Measurements from ENCODE around the gene HHAT. TPM values are rescaled to one million over a fixed set of nuclear protein-coding genes. Genes with fewer than 3 reads are reported as not detected.
A peak's percentile ranks its signal among the peaks of the same experiment; 100 is the strongest.

Gene HHAT
- polyA plus RNA-seq, 3 donors, result 13.0 to 14.9 (median 14.8) TPM

GRCh38 chr1:210303391-210303790 is 25.3 kb upstream of the HHAT start:
- no peak for DNase-seq (ENCODE audit: extremely low read depth in 1 of 11, low read depth in 9 of 11, low spot score in 4 of 11)

DNA sequence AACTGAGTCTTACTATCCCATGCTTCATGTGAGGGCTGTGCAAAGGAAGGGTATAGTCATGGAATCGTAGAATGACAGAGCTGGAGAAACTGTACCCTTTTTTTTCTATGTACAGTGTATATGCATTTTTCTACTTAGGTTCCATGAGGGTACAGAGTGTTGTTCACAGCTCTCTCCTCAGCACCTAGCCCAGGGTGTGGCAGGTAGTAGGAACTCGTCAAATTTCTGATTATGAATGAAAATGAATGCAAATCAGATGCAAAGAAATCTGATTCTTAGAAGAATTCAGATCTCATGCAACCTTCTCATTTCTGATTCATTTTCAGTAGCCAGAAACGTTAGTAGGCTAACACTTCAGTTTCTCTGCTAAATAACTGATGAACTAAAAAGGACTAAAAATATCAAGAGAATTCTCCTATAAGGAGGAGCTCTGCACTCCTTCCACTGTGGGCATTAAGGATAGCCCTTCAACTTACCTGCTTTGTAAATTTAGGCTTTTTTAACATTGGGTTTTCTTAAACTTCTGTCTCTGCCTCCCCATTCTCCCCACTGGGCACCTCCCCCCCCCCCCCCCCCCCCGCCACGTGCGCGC is 18.0 kb upstream of the HHAT start:
- no peak for DNase-seq (ENCODE audit: extremely low read depth in 1 of 11, low read depth in 9 of 11, low spot score in 4 of 11)

DNA sequence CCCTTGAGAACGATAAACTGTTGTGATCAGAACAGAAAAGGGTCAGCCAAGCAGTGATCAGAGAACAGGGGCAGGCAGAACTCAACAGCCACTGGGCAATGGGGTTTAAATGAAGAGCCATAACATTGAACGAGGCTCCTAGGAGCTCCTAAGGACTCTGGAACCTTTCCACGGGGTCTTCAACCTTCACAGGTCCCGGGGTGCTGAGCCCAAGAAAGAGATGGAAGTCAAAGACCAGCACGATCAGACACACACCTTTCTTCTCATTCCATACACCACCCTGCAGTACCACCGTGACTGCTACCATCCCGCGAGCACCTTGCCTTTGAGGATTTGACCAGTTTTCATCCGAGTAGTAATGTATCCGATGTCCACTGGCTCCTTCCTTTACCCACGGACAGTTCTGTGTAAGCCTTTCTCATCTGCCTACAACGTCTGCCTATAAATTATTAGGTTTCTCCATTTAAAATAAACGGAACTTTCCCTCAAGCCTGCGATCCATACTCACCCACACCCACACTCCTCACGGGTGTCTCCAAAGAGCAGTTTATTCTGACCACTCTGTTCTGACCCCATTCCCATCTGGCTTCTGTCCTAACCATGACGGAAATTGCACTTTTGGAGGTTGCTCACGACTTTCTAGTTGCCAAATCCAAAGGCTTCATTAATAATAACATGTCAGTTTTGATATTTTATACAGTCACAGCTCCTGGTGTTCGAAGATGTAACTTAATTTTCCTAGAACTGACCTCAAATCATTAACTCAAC is 16.8 kb upstream of the HHAT start:
- DNase-seq (ENCODE audit: extremely low read depth in 1 of 11, low read depth in 9 of 11, low spot score in 4 of 11), result no peak

GRCh38 chr1:210313046-210313595 is 15.6 kb upstream of the HHAT start:
- DNase-seq (ENCODE audit: extremely low read depth in 1 of 11, low read depth in 9 of 11, low spot score in 4 of 11), result no peak

GRCh38 chr1:210313921-210314320 is 14.8 kb upstream of the HHAT start:
- DNase-seq (ENCODE audit: extremely low read depth in 1 of 11, low read depth in 9 of 11, low spot score in 4 of 11), result no peak

GRCh38 chr1:210315529-210315928 is 13.2 kb upstream of the HHAT start:
- no peak for DNase-seq (ENCODE audit: extremely low read depth in 1 of 11, low read depth in 9 of 11, low spot score in 4 of 11)

- DNase-seq (ENCODE audit: extremely low read depth in 1 of 11, low read depth in 9 of 11, low spot score in 4 of 11), result no peak
Measured at GRCh38 chr1:210321131-210321530, 7.6 kb upstream of the HHAT start.

GRCh38 chr1:210321552-210321951 is 7.2 kb upstream of the HHAT start:
- DNase-seq (ENCODE audit: extremely low read depth in 1 of 11, low read depth in 9 of 11, low spot score in 4 of 11), result no peak

GRCh38 chr1:210323957-210324356 is 4.7 kb upstream of the HHAT start:
- no peak for DNase-seq (ENCODE audit: extremely low read depth in 1 of 11, low read depth in 9 of 11, low spot score in 4 of 11)

DNA sequence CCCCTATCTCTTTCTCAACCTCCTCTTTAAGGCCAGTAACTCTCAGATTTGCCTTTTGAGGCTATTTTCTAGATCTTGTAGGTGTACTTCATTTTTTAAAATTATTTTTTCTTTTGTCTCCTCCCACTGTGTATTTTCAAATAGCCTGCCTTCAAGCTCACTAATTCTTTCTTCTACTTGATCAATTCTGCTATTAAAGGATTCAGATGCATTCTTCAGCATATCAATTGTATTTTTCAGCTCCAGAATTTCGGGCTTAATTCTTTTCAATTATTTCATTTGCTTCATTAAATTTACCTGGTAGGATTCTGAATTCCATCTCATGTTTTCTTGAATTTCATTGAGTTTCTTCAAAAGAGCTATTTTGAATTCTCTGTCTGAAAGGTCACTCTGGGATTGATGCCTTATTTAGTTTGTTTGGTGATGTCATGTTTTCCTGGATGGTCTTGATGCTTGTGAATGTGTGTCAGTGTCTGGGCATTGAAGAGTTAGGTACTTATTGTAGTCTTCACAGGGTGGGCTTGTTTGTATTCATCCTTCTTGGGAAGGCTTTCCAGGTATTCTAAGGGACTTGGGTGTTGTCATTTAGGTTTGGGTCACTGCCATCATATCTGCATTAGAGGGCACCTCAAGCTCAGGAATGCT is 3.6 kb upstream of the HHAT start:
- no peak for DNase-seq (ENCODE audit: extremely low read depth in 1 of 11, low read depth in 9 of 11, low spot score in 4 of 11)

DNA sequence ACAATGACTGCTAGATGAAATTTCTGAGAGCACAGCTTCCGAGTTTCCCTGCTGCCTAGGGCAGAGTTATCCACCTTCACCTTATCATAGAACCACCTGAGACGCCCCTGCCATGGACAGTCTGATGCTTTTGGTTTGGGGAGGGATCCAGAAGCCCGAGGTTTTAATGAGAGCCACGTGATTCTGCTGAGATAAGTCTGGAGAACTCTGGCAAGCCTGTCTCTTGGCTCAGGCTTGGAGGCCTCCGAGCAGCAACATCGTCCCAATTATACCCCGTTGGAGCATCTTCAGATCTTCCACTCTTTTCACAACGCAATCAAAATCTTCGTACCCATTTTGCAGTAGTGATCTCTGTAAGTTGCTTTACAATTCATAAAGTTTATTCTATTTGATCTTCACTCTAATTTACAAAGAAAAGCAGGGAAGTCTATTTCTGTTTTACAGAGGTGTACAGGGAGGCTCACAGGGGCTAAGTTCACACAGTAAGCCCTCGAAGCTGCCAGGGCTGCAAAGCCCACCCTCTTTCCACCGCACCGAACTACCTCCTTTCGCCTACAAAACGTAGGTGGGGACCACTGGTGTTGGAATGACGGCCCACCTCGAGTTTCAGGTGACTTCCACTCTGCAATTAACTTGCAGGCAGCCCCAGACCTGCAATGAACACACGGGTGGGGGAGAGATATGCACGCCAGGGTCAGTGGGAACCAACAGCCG is 513 bp upstream of the HHAT start:
- DNase-seq (ENCODE audit: extremely low read depth in 1 of 11, low read depth in 9 of 11, low spot score in 4 of 11), result peak in 1 of 11 donors; percentile 24

DNA sequence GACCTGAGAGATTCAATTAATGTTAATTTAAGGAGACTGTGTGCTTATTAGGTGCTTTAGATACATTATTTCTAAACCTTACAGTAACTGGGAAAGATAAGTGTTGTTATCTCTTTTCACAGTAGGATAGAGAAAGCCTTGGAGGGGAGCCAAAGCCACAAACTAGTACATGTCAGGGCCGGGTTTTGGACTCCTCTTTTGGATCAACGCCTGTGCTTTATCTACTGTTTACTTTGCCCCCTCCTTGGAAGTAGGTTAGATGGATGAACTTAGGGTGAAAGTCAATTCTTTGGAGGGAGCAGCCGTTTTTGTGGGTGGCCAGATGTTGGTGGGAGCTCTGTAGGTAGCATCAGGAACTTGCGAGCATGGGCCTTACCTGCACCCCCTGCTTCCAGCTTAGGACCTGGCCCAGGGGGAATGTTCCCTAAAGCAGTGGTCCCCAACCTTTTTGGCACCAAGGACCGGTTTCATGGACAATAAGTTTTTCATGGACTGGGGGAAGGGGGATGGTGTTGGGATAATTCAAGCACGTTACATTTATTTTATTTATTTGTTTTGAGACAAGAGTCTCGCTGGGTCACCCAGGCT is 1.7 kb downstream of the HHAT start:
- no peak for DNase-seq (ENCODE audit: extremely low read depth in 1 of 11, low read depth in 9 of 11, low spot score in 4 of 11)

DNA sequence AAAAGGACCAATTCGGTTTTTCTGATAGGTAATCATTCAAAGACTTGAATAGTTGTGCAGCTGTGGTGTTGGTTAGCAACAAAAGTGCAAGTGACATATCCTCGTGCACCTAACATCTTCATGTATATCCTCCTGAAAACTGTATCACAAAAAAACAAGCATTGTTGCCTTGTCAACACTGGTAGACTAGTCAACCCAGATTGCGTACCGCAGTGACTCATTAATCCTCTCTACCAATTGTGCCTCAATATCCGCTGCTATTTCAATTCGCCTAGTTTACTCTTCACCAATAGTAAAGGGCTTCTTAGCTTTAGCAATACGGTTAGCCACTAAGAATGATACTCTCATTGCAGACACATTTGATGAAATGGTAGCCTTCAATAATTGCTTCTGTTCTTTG is 3.5 kb downstream of the HHAT start:
- DNase-seq (ENCODE audit: extremely low read depth in 1 of 11, low read depth in 9 of 11, low spot score in 4 of 11), result no peak

DNA sequence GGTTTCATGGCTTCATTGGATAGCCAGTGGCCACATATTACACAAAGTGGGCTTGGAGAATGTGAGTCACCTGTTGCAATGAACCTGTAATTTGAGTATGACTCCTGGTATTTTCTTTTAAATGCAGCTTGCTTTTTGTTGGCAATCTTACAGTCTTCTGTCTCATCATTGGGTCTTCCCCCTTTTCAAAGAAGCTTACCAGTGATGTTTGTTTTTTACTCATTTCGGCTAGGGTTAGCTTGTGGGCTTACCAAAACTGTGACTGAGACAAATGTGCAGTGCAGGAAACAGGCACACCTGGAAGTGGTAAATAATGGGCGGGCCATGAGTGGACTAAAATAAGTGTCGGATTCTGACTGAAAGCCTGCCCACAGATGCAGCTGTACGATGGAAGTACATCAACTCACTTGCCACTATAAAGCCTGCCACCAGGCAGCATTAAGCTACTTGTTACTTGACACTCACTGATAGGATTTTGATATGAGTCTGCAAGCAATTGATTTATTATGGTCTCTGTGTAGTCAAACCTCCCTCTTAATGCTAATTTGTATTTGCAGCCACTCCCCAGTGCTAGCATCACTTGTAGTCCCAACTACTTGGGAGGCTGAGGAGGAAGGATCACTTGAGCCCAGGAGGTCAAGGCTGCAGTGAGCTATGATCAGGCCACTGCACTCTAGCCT is 4.2 kb downstream of the HHAT start:
- DNase-seq (ENCODE audit: extremely low read depth in 1 of 11, low read depth in 9 of 11, low spot score in 4 of 11), result no peak

DNA sequence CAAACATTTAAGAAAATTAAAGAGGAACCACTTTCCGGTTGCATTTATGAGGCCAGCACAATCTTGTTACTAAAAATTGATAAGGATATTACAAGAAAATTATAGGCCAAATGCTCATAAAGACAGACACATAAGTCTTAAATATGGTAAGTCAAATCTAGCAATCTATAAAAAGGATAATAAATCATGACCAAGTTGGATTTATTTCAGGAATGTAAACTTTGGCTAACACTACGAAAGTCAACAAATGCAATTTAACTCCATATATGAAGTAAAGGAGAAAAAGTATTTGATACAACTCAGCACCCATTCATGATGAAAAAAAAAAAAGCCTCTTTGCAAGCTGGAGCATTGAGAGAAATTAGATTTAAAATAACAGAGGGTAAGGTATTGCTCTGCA is 6.3 kb downstream of the HHAT start:
- no peak for DNase-seq (ENCODE audit: extremely low read depth in 1 of 11, low read depth in 9 of 11, low spot score in 4 of 11)

- DNase-seq (ENCODE audit: extremely low read depth in 1 of 11, low read depth in 9 of 11, low spot score in 4 of 11), result no peak
Measured at GRCh38 chr1:210336362-210336761, 7.7 kb downstream of the HHAT start.

DNA sequence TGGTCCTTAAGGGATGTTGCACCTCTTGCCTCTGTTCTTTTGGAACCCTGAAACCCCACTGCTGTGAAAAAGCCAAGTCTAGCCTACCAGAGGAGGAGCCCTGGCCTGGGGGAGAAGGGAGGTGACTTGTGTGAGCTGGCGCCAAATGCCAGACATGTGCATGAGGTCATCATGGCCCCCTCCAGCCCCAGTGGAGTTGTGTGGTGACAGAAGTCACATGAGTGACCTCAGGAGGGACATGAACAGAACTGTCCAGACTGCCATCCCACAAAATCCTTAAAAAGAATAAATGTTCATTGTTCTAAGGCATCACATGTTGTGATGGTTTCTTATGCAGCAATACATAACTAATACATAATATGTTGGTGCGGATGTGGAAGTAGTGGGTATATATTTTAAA is 10.8 kb downstream of the HHAT start:
- DNase-seq (ENCODE audit: extremely low read depth in 1 of 11, low read depth in 9 of 11, low spot score in 4 of 11), result no peak

DNA sequence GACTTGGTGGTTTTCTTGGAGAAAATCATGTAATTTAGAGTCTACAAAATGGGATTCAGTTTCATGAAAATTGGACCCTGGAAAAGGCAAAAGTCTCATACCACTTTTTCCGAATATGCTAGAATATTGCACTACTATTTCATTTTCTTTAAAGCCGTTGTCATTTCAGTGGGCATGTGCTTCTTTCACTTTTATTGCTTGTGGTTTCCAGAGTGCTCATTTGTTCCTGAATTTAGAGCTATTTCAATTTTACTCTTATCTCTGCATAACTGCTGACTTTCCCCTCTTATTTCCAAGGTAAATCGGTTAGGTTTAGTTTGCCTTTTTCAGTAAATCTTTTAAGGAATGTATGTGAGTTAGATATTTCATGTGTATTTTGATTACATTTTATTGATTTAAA is 11.6 kb downstream of the HHAT start:
- DNase-seq (ENCODE audit: extremely low read depth in 1 of 11, low read depth in 9 of 11, low spot score in 4 of 11), result no peak

GRCh38 chr1:210340841-210341240 is 12.1 kb downstream of the HHAT start:
- DNase-seq (ENCODE audit: extremely low read depth in 1 of 11, low read depth in 9 of 11, low spot score in 4 of 11), result no peak
